Measurements from ENCODE around the gene LCMT1. TPM values are rescaled to one million over a fixed set of nuclear protein-coding genes. Genes with fewer than 3 reads are reported as not detected.

LCMT1 gene
- total and polyA plus RNA-seq, 2 donors (not counting 1 experiment from before 2014, with no cell fraction given) = 20.2 to 42.0 TPM

GRCh38 chr16:25138130-25138529 lies 26.6 kb downstream of the LCMT1 start:
- Histone ChIP-seq H3K27me3 (replicated peaks in 1 of 4; ENCODE audit: control extremely low read depth in 1 of 4, control insufficient read depth in 3 of 4, insufficient read depth in 4 of 4, low read length in 3 of 4) (no peaks in the 10 kb centered on the region), H3K4me1 (ENCODE audit: control insufficient read depth in 2 of 2, insufficient read depth in 2 of 2, low read length in 2 of 2) (no peaks in the 10 kb centered on the region), H3K27ac (ENCODE audit: low read length in 2 of 2) (no peak overlapping the region), H3K4me3 (ENCODE audit: control extremely low read depth in 1 of 5, extremely low read depth in 1 of 5, insufficient read depth in 1 of 5, low read depth in 2 of 5, low read length in 4 of 5) (no peak overlapping the region), H3K79me2 (ENCODE audit: control insufficient read depth, insufficient read depth, low read length) (no peaks in the 10 kb centered on the region), H3K9ac (ENCODE audit: low read length) (no peak overlapping the region), H3K9me3 (ENCODE audit: control extremely low read depth in 1 of 3, control insufficient read depth in 2 of 3, insufficient read depth in 1 of 3, low read length in 2 of 3) (no peaks in the 10 kb centered on the region), H2AFZ (ENCODE audit: insufficient read depth, low read depth, low read length, poor library complexity, severe bottlenecking) (no peak overlapping the region), H3K36me3 (replicated peaks in 1 of 2; ENCODE audit: control extremely low read depth in 1 of 2, control insufficient read depth in 1 of 2, extremely low read depth in 1 of 2, insufficient read depth in 2 of 2, low read length in 1 of 2) (peaks cover 9 to 43% of the 10 kb centered on the region in 2 experiments), H3K4me2 (replicated peaks; ENCODE audit: low read depth, low read length, poor library complexity, severe bottlenecking) (no peak overlapping the region), H4K20me1 (ENCODE audit: control insufficient read depth, insufficient read depth, low read length, poor library complexity, severe bottlenecking) (no peaks in the 10 kb centered on the region)
- WGBS (ENCODE audit: insufficient coverage) = 100% methylated on average over 5 of the region's 6 CpGs
- ChIA-PET POLR2A (no interaction called here), CTCF (no interaction called here)
- H3K27me3 Mint-ChIP-seq = no peaks in the 10 kb centered on the region
- H3K4me1 Mint-ChIP-seq = no peaks in the 10 kb centered on the region
- intact Hi-C loops (cut with micrococcal nuclease) = no loop called here
- ATAC-seq (ENCODE audit: low read depth) = no peak
- no peak overlapping the region for H3K4me3 Mint-ChIP-seq
- H3K9me3 Mint-ChIP-seq (ENCODE audit: insufficient read depth) = no peaks in the 10 kb centered on the region
- no peak overlapping the region for H3K27ac Mint-ChIP-seq
- no peak for DNase-seq
- no peak for TF ChIP-seq EZH2 (IDR thresholded peaks at IDR 0.05; ENCODE audit: borderline replicate concordance, insufficient read depth, low read depth, low read length, poor library complexity, severe bottlenecking)
- TF ChIP-seq CTCF (IDR thresholded peaks at IDR 0.05) = no peak

- Histone ChIP-seq H3K79me2 (ENCODE audit: control insufficient read depth, insufficient read depth, low read length) (no peaks in the 10 kb centered on the region), H3K36me3 (replicated peaks in 1 of 2; ENCODE audit: control extremely low read depth in 1 of 2, control insufficient read depth in 1 of 2, extremely low read depth in 1 of 2, insufficient read depth in 2 of 2, low read length in 1 of 2) (peaks cover 15 to 42% of the 10 kb centered on the region in 2 experiments), H3K4me1 (ENCODE audit: control insufficient read depth in 2 of 2, insufficient read depth in 2 of 2, low read length in 2 of 2) (no peaks in the 10 kb centered on the region), H3K9me3 (ENCODE audit: control extremely low read depth in 1 of 3, control insufficient read depth in 2 of 3, insufficient read depth in 1 of 3, low read length in 2 of 3) (no peaks in the 10 kb centered on the region), H3K27ac (ENCODE audit: low read length in 2 of 2) (no peak overlapping the region), H4K20me1 (ENCODE audit: control insufficient read depth, insufficient read depth, low read length, poor library complexity, severe bottlenecking) (no peaks in the 10 kb centered on the region), H3K4me2 (replicated peaks; ENCODE audit: low read depth, low read length, poor library complexity, severe bottlenecking) (no peak overlapping the region), H3K27me3 (replicated peaks in 1 of 4; ENCODE audit: control extremely low read depth in 1 of 4, control insufficient read depth in 3 of 4, insufficient read depth in 4 of 4, low read length in 3 of 4) (no peaks in the 10 kb centered on the region), H3K4me3 (ENCODE audit: control extremely low read depth in 1 of 5, extremely low read depth in 1 of 5, insufficient read depth in 1 of 5, low read depth in 2 of 5, low read length in 4 of 5) (no peak overlapping the region), H3K9ac (ENCODE audit: low read length) (no peak overlapping the region), H2AFZ (ENCODE audit: insufficient read depth, low read depth, low read length, poor library complexity, severe bottlenecking) (no peak overlapping the region)
- intact Hi-C loops (cut with micrococcal nuclease) = no loop called here
- no peaks in the 10 kb centered on the region for H3K27me3 Mint-ChIP-seq
- no peaks in the 10 kb centered on the region for H3K4me1 Mint-ChIP-seq
- no peaks in the 10 kb centered on the region for H3K9me3 Mint-ChIP-seq (ENCODE audit: insufficient read depth)
- no peak overlapping the region for H3K4me3 Mint-ChIP-seq
- ChIA-PET POLR2A (no interaction called here), CTCF (no interaction called here)
- WGBS (ENCODE audit: insufficient coverage) = 98% methylated on average over 5 of the region's 6 CpGs
- no peak overlapping the region for H3K27ac Mint-ChIP-seq
- DNase-seq (no peak), ATAC-seq (ENCODE audit: low read depth) (no peak)
- TF ChIP-seq CTCF (IDR thresholded peaks at IDR 0.05) (no peak), EZH2 (IDR thresholded peaks at IDR 0.05; ENCODE audit: borderline replicate concordance, insufficient read depth, low read depth, low read length, poor library complexity, severe bottlenecking) (no peak)
Observed at GRCh38 chr16:25140459-25140858, 28.9 kb downstream of the LCMT1 start.
